H1 (cell line): ENCODE measurements around the gene CEP89. TPM values are rescaled to one million over a fixed set of nuclear protein-coding genes. Genes with fewer than 3 reads are reported as not detected.

Experiments
- CTCF ChIA-PET: fragments of 300-600 bp; sonication (Branson Sonifier 250); formaldehyde crosslinking; loops from one replicate; lab custom pipeline; 2021; ENCODE audit not compliant: partially characterized antibody; lab: Charles Lee
- POLR2A ChIA-PET: fragments of 300-600 bp; sonication (Branson Sonifier 250); formaldehyde crosslinking; loops from one replicate; lab custom pipeline; 2021; ENCODE audit warnings: inconsistent platforms; ENCODE audit not compliant: partially characterized antibody; lab: Charles Lee
- DNase-seq, 2 experiments: peaks; one replicate each; pipeline versions ENCODE4 v3.0.0 to v3.0.0-alpha.2; 2010 to 2022; ENCODE audit warnings: low spot score in 2 of 2, low read depth in 1 of 2, mixed read lengths in 1 of 2
- FAIRE-seq: peaks from 2 replicates; lab custom pipeline; 2011; peaks lifted over from hg19 to GRCh38; lab: Jason Lieb, UNC
- H2AFZ ChIP-seq: 2 replicates; pipeline ENCODE4 v1.8.1; 2012; ENCODE audit warnings: low read length, inconsistent platforms
- H2AK5ac ChIP-seq: 2 replicates; pipeline ENCODE4 v1.6.1; 2013; ENCODE audit warnings: low read depth, low read length
- H2BK120ac ChIP-seq: replicated peaks from 2 replicates; pipeline ENCODE3; 2013; ENCODE audit warnings: low read depth, low read length, inconsistent platforms
- H2BK12ac ChIP-seq: 2 replicates; pipeline ENCODE4 v1.6.1; 2013; ENCODE audit warnings: low read depth, low read length
- H2BK15ac ChIP-seq: 2 replicates; pipeline ENCODE4 v1.6.1; 2013; ENCODE audit warnings: low read length
- H2BK20ac ChIP-seq: 2 replicates; pipeline ENCODE4 v1.6.1; 2013; ENCODE audit warnings: low read length
- H2BK5ac ChIP-seq: 2 replicates; pipeline ENCODE4 v1.6.1; 2013; ENCODE audit warnings: low read depth, low read length
- H3K14ac ChIP-seq: 2 replicates; pipeline ENCODE4 v1.6.1; 2013; ENCODE audit warnings: inconsistent platforms; ENCODE audit not compliant: insufficient read length
- H3K18ac ChIP-seq: 2 replicates; pipeline ENCODE4 v1.6.1; 2013; ENCODE audit warnings: low read length; ENCODE audit errors: extremely low read depth
- H3K23ac ChIP-seq: 2 replicates; pipeline ENCODE4 v1.6.1; 2013; ENCODE audit warnings: inconsistent platforms; ENCODE audit not compliant: insufficient read length
- H3K23me2 ChIP-seq: 2 replicates; pipeline ENCODE4 v1.6.1; 2013; ENCODE audit warnings: low read depth, low read length
- H3K27ac ChIP-seq: 2 replicates; pipeline ENCODE4 v1.6.1; 2011; ENCODE audit warnings: low read depth, low read length, inconsistent platforms
- H3K27me3 ChIP-seq, 4 experiments: replicated peaks in 1 of 4; 1 replicate in 1 of 4; 2 replicates in 3 of 4; pipeline versions ENCODE4 v1.6.1 to v1.8.1; 2011 to 2013; ENCODE audit warnings: low read length in 3 of 4, mild to moderate bottlenecking in 3 of 4, inconsistent platforms in 2 of 4, mixed read lengths in 2 of 4, moderate library complexity in 1 of 4; ENCODE audit not compliant: control insufficient read depth in 3 of 4, insufficient read depth in 3 of 4; ENCODE audit errors: extremely low read depth in 1 of 4
- H3K36me3 ChIP-seq, 4 experiments: 2 replicates each; pipeline versions ENCODE4 v1.6.1 to v1.8.1; 2011 to 2013; ENCODE audit warnings: mild to moderate bottlenecking in 4 of 4, low read length in 3 of 4, moderate library complexity in 2 of 4, control low read depth in 1 of 4, inconsistent platforms in 1 of 4; ENCODE audit not compliant: insufficient read depth in 4 of 4, control insufficient read depth in 2 of 4
- H3K4ac ChIP-seq: replicated peaks from 2 replicates; pipeline ENCODE3; 2013; ENCODE audit warnings: low read length, low read depth, mixed read lengths, inconsistent platforms; ENCODE audit not compliant: insufficient read length
- H3K4me1 ChIP-seq, 4 experiments: replicated peaks in 1 of 4; 1 replicate in 1 of 4; 2 replicates in 3 of 4; pipeline versions ENCODE4 v1.6.1 to v1.8.1; 2011 to 2013; ENCODE audit warnings: low read length in 3 of 4, inconsistent platforms in 2 of 4, mixed read lengths in 1 of 4; ENCODE audit not compliant: insufficient read depth in 4 of 4, control insufficient read depth in 3 of 4
- H3K4me2 ChIP-seq, 2 experiments: 2 replicates each; pipeline versions ENCODE4 v1.6.1 to v1.8.1; 2011 to 2013; ENCODE audit warnings: low read depth in 2 of 2, low read length in 2 of 2, control low read depth in 1 of 2, inconsistent platforms in 1 of 2, mild to moderate bottlenecking in 1 of 2; ENCODE audit not compliant: insufficient read depth in 1 of 2
- H3K4me3 ChIP-seq, 4 experiments: fragments of 200-600, 300-600 bp in 1 of 4; sonication (generic), shearing (Covaris generic), sonication (Bioruptor Twin) in 1 of 4; 2 replicates each; pipeline versions ENCODE4 v1.5.1 to v1.8.1; 2011 to 2016; ENCODE audit warnings: low read length in 4 of 4, low read depth in 3 of 4, control low read depth in 2 of 4, inconsistent platforms in 2 of 4, mild to moderate bottlenecking in 2 of 4, mixed read lengths in 1 of 4, moderate library complexity in 1 of 4; ENCODE audit not compliant: insufficient read depth in 2 of 4; ENCODE audit errors: extremely low read depth in 1 of 4
- H3K56ac ChIP-seq: replicated peaks from 2 replicates; pipeline ENCODE3; 2013; ENCODE audit warnings: low read depth, mild to moderate bottlenecking, mixed read lengths, low read length, inconsistent platforms; ENCODE audit not compliant: insufficient read length
- H3K79me1 ChIP-seq: 2 replicates; pipeline ENCODE4 v1.6.1; 2013; ENCODE audit warnings: low read depth, low read length, control low read depth
- H3K79me2 ChIP-seq, 2 experiments: 2 replicates each; pipeline versions ENCODE4 v1.6.1 to v1.8.1; 2012 to 2013; ENCODE audit warnings: low read length in 2 of 2, mild to moderate bottlenecking in 2 of 2, inconsistent platforms in 1 of 2; ENCODE audit not compliant: insufficient read depth in 2 of 2, control insufficient read depth in 1 of 2
- H3K9ac ChIP-seq, 4 experiments: replicated peaks in 1 of 4; 1 replicate in 1 of 4; 2 replicates in 3 of 4; pipeline versions ENCODE4 v1.6.1 to v1.8.1; 2011 to 2013; ENCODE audit warnings: low read depth in 3 of 4, low read length in 3 of 4, control low read depth in 2 of 4, mild to moderate bottlenecking in 2 of 4, moderate library complexity in 2 of 4, inconsistent platforms in 1 of 4; ENCODE audit errors: extremely low read depth in 1 of 4
- H3K9me3 ChIP-seq, 2 experiments: 2 replicates each; pipeline versions ENCODE4 v1.6.1 to v1.8.1; 2012 to 2013; ENCODE audit warnings: mild to moderate bottlenecking in 2 of 2, moderate library complexity in 2 of 2, control low read depth in 1 of 2, inconsistent platforms in 1 of 2, low read depth in 1 of 2, low read length in 1 of 2, mixed read lengths in 1 of 2; ENCODE audit not compliant: insufficient read depth in 2 of 2
- H4K20me1 ChIP-seq, 2 experiments: replicated peaks in 1 of 2; 2 replicates each; pipeline versions ENCODE3 to v1.8.1; 2011 to 2013; ENCODE audit warnings: inconsistent platforms in 2 of 2, low read length in 2 of 2, mild to moderate bottlenecking in 1 of 2; ENCODE audit not compliant: insufficient read depth in 2 of 2, control insufficient read depth in 1 of 2
- H4K5ac ChIP-seq: 2 replicates; pipeline ENCODE4 v1.6.1; 2013; ENCODE audit warnings: low read length, low read depth, mixed read lengths, inconsistent platforms; ENCODE audit not compliant: insufficient read length
- H4K8ac ChIP-seq: 2 replicates; pipeline ENCODE4 v1.8.0; 2013; ENCODE audit warnings: mild to moderate bottlenecking, moderate library complexity, low read length, inconsistent platforms; ENCODE audit not compliant: insufficient read depth; ENCODE audit errors: extremely low read depth
- H4K91ac ChIP-seq: replicated peaks from 2 replicates; pipeline ENCODE3; 2013; ENCODE audit warnings: low read length, mixed read lengths, inconsistent platforms; ENCODE audit not compliant: insufficient read length
- BRCA1 ChIP-seq: IDR thresholded peaks from 2 replicates; pipeline ENCODE4 v1.6.1; 2012; ENCODE audit warnings: low read depth, low read length, improper control_type of control experiment
- CHD1 ChIP-seq: IDR thresholded peaks from 2 replicates; pipeline ENCODE4 v1.6.1; 2012; ENCODE audit warnings: low read depth, low read length, improper control_type of control experiment
- CHD2 ChIP-seq: IDR thresholded peaks from 2 replicates; pipeline ENCODE4 v1.6.1; 2012; ENCODE audit warnings: low read length, improper control_type of control experiment
- CREB1 ChIP-seq: IDR thresholded peaks from 2 replicates; pipeline ENCODE4 v1.6.1; 2012; ENCODE audit warnings: inconsistent platforms
- CTBP2 ChIP-seq: IDR thresholded peaks from 2 replicates; pipeline ENCODE4 v1.7.0; 2011; ENCODE audit warnings: borderline replicate concordance, mild to moderate bottlenecking, moderate library complexity, mixed read lengths, low read length; ENCODE audit not compliant: insufficient read depth, insufficient read length
- GTF2F1 ChIP-seq: IDR thresholded peaks from 2 replicates; pipeline ENCODE4 v1.6.1; 2012; ENCODE audit warnings: low read depth, low read length, improper control_type of control experiment, borderline replicate concordance
- JUN ChIP-seq: IDR thresholded peaks from 2 replicates; pipeline ENCODE4 v1.6.1; 2011; ENCODE audit warnings: low read depth, mild to moderate bottlenecking, improper control_type of control experiment, low read length
- KDM4A ChIP-seq: IDR thresholded peaks from one replicate; pipeline ENCODE4 v1.7.1; 2012; ENCODE audit warnings: low read depth, mild to moderate bottlenecking, moderate library complexity, low read length, inconsistent platforms; ENCODE audit not compliant: severe bottlenecking
- NRF1 ChIP-seq: IDR thresholded peaks from 2 replicates; pipeline ENCODE4 v1.6.1; 2011; ENCODE audit warnings: mild to moderate bottlenecking, low read depth, low read length, improper control_type of control experiment
- POU5F1 ChIP-seq: IDR thresholded peaks from 2 replicates; pipeline ENCODE4 v1.6.1; 2011; ENCODE audit warnings: low read depth, mild to moderate bottlenecking, low read length, moderate library complexity
- SP2 ChIP-seq: IDR thresholded peaks from 2 replicates; pipeline ENCODE4 v1.6.1; 2012; ENCODE audit warnings: mild to moderate bottlenecking, low read length, inconsistent platforms
- SUZ12 ChIP-seq: fragments of 200-600 bp; sonication (generic); IDR thresholded peaks from 2 replicates; pipeline ENCODE4 v1.6.1; 2012; ENCODE audit warnings: mild to moderate bottlenecking, inconsistent platforms, low read length, moderate library complexity, mixed read lengths
- TEAD4 ChIP-seq: IDR thresholded peaks from 2 replicates; pipeline ENCODE4 v1.6.1; 2012; ENCODE audit warnings: low read depth, low read length, inconsistent platforms, mixed read lengths
- WGBS, 2 experiments: shearing (Covaris generic) in 1 of 2; methylation state at CpG; one replicate each; pipeline versions ENCODE4 v1.1.6 to v1.1.7; 2013 to 2015; ENCODE audit warnings: low lambda C conversion rate in 2 of 2, mixed read lengths in 2 of 2, inconsistent platforms in 1 of 2, low coverage in 1 of 2, missing lambda C conversion rate in 1 of 2; ENCODE audit not compliant: insufficient replicate concordance in 2 of 2, insufficient coverage in 1 of 2, insufficient read length in 1 of 2; ENCODE audit errors: extremely low coverage in 1 of 2, missing lambda C conversion rate in 1 of 2; 5-methylcytosine and 5-hydroxymethylcytosine counted together
- polyA plus RNA-seq, 7 experiments: library from polyadenylated mRNA; depleted of rRNA in 3 of 7; stranded (reverse) in 5 of 7; unstranded in 2 of 7; fragments of >200 nt in 5 of 7; fragments of 200-250 nt in 2 of 7; gene quantifications; 1 replicate in 5 of 7; 2 replicates in 1 of 7; 4 replicates in 1 of 7; pipeline versions ENCODE4 v1.2.1 to v1.2.3, GENCODE V29; 2011 to 2013; ENCODE audit warnings: missing spikeins in 2 of 7, mixed read lengths in 2 of 7
- total RNA-seq: library from RNA; stranded (reverse); fragmentation: NEBNext Ultra II Directional; extraction: Animal tissue kit (Norgen Biotek cat#: 25700); gene quantifications from 2 replicates; pipeline ENCODE4 v1.2.1, GENCODE V29; 2021
- TF ChIP-seq, protein P1 (sequence below): IDR thresholded peaks from 2 replicates; pipeline ENCODE4 v1.6.1; 2012; ENCODE audit warnings: low read length, inconsistent platforms

CEP89 gene
- total and polyA plus RNA-seq, 2 of the 8 experiments (the other 6 are each of a cell fraction or from before 2014, with no cell fraction given): 23.0 to 23.6 TPM

DNA sequence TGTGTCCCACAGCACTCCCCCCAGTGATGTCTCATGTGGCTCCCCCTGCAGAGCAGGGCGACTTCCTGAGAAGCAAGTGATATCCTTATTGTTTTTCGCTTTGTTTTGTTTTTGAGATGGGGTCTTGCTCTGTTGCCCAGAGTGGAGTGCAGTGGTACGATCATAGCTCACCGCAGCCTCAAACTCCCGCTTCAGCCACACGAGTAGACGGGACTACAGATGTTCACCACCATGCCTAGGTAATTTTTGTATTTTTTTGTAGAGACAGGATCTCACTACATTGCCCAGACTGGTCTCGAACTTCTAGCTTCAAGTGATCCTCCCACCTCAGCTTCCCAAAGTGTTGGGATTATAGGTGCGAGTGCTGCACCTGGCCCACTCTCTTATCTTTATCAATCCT lies 5.0 kb downstream of the CEP89 start:
- Histone ChIP-seq H2BK120ac (no peak overlapping the region), H3K9ac (no peak overlapping the region), H3K56ac (no peak overlapping the region), H3K79me2 (peaks cover 4 to 16% of the 10 kb centered on the region in 2 experiments; a peak in 3 of 4 replicates), H3K36me3 (peaks cover 0 to 5% (median 0%) of the 10 kb centered on the region in 4 experiments; a peak in 1 of 8 replicates), H3K79me1 (peaks cover 4% of the 10 kb centered on the region; the same call in 1 of the 2 replicates), H2AFZ (no peak overlapping the region), H3K18ac (no peak overlapping the region), H3K4me3 (no peak overlapping the region), H2BK20ac (no peak overlapping the region), H3K14ac (no peak overlapping the region), H3K27me3 (no peaks in the 10 kb centered on the region), H3K9me3 (no peaks in the 10 kb centered on the region), H4K20me1 (peaks cover 0 to 5% of the 10 kb centered on the region in 2 experiments), H3K27ac (no peak overlapping the region), H4K8ac (no peak overlapping the region), H2AK5ac (no peak overlapping the region), H3K23me2 (peaks cover 5% of the 10 kb centered on the region), H2BK15ac (no peak overlapping the region), H2BK5ac (no peak overlapping the region), H3K4me2 (no peak overlapping the region), H4K5ac (no peak overlapping the region), H3K23ac (no peak overlapping the region), H3K4ac (no peak overlapping the region), H2BK12ac (no peak overlapping the region), H3K4me1 (peaks cover 0 to 4% (median 4%) of the 10 kb centered on the region in 4 experiments; a peak in 5 of 7 replicates), H4K91ac (no peak overlapping the region)
- POLR2A ChIA-PET: no interaction called here
- DNase-seq (no peak), FAIRE-seq (no peak)
- CTCF ChIA-PET: interaction anchor here (0.6 to 1.5 kb wide), 6 partner anchors 9 to 315 kb away, joined by 3 to 11 read pairs (median 4); no protein-coding TSS in a partner anchor
- WGBS, 2 experiments: 93% methylated on average over 9 of the region's 9 CpGs; no CpG with 5 or more reads in 1 of the 2 experiments
- TF ChIP-seq, protein P1, sequence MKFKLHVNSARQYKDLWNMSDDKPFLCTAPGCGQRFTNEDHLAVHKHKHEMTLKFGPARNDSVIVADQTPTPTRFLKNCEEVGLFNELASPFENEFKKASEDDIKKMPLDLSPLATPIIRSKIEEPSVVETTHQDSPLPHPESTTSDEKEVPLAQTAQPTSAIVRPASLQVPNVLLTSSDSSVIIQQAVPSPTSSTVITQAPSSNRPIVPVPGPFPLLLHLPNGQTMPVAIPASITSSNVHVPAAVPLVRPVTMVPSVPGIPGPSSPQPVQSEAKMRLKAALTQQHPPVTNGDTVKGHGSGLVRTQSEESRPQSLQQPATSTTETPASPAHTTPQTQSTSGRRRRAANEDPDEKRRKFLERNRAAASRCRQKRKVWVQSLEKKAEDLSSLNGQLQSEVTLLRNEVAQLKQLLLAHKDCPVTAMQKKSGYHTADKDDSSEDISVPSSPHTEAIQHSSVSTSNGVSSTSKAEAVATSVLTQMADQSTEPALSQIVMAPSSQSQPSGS: no peak
- TF ChIP-seq SUZ12 (no peak), POU5F1 (no peak), JUN (no peak), GTF2F1 (no peak), CHD1 (no peak), KDM4A (no peak), CHD2 (no peak), BRCA1 (no peak), CREB1 (no peak), CTBP2 (no peak), SP2 (no peak), NRF1 (no peak), TEAD4 (no peak)
